HG03520 (cell line): ENCODE measurements around the gene EVA1B.

Experiments used
- ATAC-seq: cut with Tn5 transposase; IDR thresholded peaks from one replicate; pipeline ENCODE4 v1.9.1; 2021; ENCODE audit warnings: mild to moderate bottlenecking, moderate library complexity; ENCODE audit not compliant: unreplicated experiment

EVA1B gene

GRCh38 chr1:36323636-36324352 is at the start of gene EVA1B:
TSS of gene EVA1B (minus strand) at chr1:36323645. CDS start at chr1:36323037, 608 bp downstream.
- no peak for ATAC-seq

- no peak for ATAC-seq
These were observed 49.2 kb upstream of the EVA1B start for GRCh38 chr1:36372617-36373016.

GRCh38 chr1:36369061-36369861 is 45.8 kb upstream of the EVA1B start:
- ATAC-seq, result no peak

- no peak for ATAC-seq
These were observed 44.4 kb upstream of the EVA1B start for GRCh38 chr1:36367798-36368197.

GRCh38 chr1:36367066-36367465 is 43.6 kb upstream of the EVA1B start:
- ATAC-seq, result no peak

- no peak for ATAC-seq
These were observed 42.7 kb upstream of the EVA1B start for GRCh38 chr1:36366091-36366661.

GRCh38 chr1:36365381-36365780 is 41.9 kb upstream of the EVA1B start:
- ATAC-seq, result no peak

- ATAC-seq, result no peak
These were observed 36.6 kb upstream of the EVA1B start for GRCh38 chr1:36359911-36360550.

- ATAC-seq, result no peak
These were observed 35.9 kb upstream of the EVA1B start for GRCh38 chr1:36359383-36359782.

- ATAC-seq, result no peak
These were observed 35.2 kb upstream of the EVA1B start for GRCh38 chr1:36358514-36359084.

GRCh38 chr1:36355811-36356210 is 32.4 kb upstream of the EVA1B start:
- ATAC-seq, result no peak

GRCh38 chr1:36354486-36354885 is 31.0 kb upstream of the EVA1B start:
- ATAC-seq, result no peak

- ATAC-seq, result no peak
These were observed 29.7 kb upstream of the EVA1B start for GRCh38 chr1:36352910-36353878.

- no peak for ATAC-seq
These were observed 28.9 kb upstream of the EVA1B start for GRCh38 chr1:36352125-36352909.

- no peak for ATAC-seq
These were observed 28.0 kb upstream of the EVA1B start for GRCh38 chr1:36351227-36351977.

- no peak for ATAC-seq
These were observed 27.3 kb upstream of the EVA1B start for GRCh38 chr1:36350659-36351226.

- no peak for ATAC-seq
These were observed 26.4 kb upstream of the EVA1B start for GRCh38 chr1:36349839-36350238.

GRCh38 chr1:36349241-36349671 is 25.8 kb upstream of the EVA1B start:
- peak; percentile 56 for ATAC-seq
